ENCODE measurements around the gene MT4. TPM values are rescaled to one million over a fixed set of nuclear protein-coding genes. Genes with fewer than 3 reads are reported as not detected.

The MT4 gene
- total and polyA plus RNA-seq, 7 donors: not detected

- intact Hi-C loops (cut with DNase I): no loop called here
- 3 to 11% (median 9%) methylated on average over 8 of the region's 8 CpGs for WGBS, 3 donors
Measured at GRCh38 chr16:56606476-56607108, 41.7 kb downstream of the MT4 start.

GRCh38 chr16:56607109-56607618 lies 42.3 kb downstream of the MT4 start:
- Histone ChIP-seq H3K27me3 (ENCODE audit: insufficient read depth in 3 of 3, low read length in 2 of 3) (no peaks in the 10 kb centered on the region), H3K36me3 (ENCODE audit: insufficient read depth in 1 of 2, low read depth in 1 of 2) (no peaks in the 10 kb centered on the region), H3K27ac (peak overlapping the region; percentile 99), H3K9me3 (no peaks in the 10 kb centered on the region), H3K4me1 (peaks cover 65% of the 10 kb centered on the region), H3K4me3 (peak overlapping the region; percentile 89)
- WGBS, 3 donors: 2 to 12% (median 12%) methylated on average over 14 of the region's 14 CpGs
- TF ChIP-seq, protein P1, sequence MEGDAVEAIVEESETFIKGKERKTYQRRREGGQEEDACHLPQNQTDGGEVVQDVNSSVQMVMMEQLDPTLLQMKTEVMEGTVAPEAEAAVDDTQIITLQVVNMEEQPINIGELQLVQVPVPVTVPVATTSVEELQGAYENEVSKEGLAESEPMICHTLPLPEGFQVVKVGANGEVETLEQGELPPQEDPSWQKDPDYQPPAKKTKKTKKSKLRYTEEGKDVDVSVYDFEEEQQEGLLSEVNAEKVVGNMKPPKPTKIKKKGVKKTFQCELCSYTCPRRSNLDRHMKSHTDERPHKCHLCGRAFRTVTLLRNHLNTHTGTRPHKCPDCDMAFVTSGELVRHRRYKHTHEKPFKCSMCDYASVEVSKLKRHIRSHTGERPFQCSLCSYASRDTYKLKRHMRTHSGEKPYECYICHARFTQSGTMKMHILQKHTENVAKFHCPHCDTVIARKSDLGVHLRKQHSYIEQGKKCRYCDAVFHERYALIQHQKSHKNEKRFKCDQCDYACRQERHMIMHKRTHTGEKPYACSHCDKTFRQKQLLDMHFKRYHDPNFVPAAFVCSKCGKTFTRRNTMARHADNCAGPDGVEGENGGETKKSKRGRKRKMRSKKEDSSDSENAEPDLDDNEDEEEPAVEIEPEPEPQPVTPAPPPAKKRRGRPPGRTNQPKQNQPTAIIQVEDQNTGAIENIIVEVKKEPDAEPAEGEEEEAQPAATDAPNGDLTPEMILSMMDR (IDR thresholded peaks at IDR 0.05): no peak
- ATAC-seq (peak; percentile 53 to 61 (median 54)), DNase-seq (peak; percentile 92)
- intact Hi-C loops (cut with DNase I): no loop called here

More at GRCh38 chr16:56606476-56607108, 41.7 kb downstream of the MT4 start:
- Histone ChIP-seq H3K9me3 (no peaks in the 10 kb centered on the region), H3K36me3 (ENCODE audit: insufficient read depth in 1 of 2, low read depth in 1 of 2) (no peaks in the 10 kb centered on the region), H3K4me3 (peak overlapping the region; percentile 89), H3K4me1 (peaks cover 59% of the 10 kb centered on the region), H3K27ac (peak overlapping the region; percentile 99), H3K27me3 (ENCODE audit: insufficient read depth in 3 of 3, low read length in 2 of 3) (no peaks in the 10 kb centered on the region)
- DNase-seq (peak; percentile 63 to 77), ATAC-seq (peak; percentile 42 to 59 (median 50))
- TF ChIP-seq, protein P1 (IDR thresholded peaks at IDR 0.05): no peak

DNA sequence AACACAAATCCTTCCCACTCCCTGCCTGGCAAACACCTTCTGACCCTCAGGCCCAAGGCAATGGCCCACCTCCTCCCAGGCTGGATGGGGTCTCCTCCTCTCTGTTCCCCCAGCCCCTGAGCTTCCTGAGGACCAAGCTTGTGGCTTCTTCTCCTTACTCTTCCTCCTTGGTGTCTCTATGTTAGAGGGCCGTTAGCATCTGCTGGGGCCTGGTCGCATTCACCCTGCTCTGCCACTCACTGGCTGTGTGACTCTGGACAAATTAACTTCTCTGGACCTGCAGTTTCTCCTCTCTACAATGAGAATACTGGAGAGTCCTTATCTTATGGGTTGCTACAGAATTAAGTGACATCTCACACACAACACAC lies 42.8 kb downstream of the MT4 start:
- TF ChIP-seq, protein P1 (IDR thresholded peaks at IDR 0.05): no peak
- Histone ChIP-seq H3K27me3 (ENCODE audit: insufficient read depth in 3 of 3, low read length in 2 of 3) (no peaks in the 10 kb centered on the region), H3K4me3 (peak overlapping the region; percentile 89), H3K27ac (peak overlapping the region; percentile 99), H3K36me3 (ENCODE audit: insufficient read depth in 1 of 2, low read depth in 1 of 2) (no peaks in the 10 kb centered on the region), H3K4me1 (peaks cover 65% of the 10 kb centered on the region), H3K9me3 (no peaks in the 10 kb centered on the region)
- intact Hi-C loops (cut with DNase I): loop anchor here in 1 of 2 donors (2.0 kb wide), 1 partner anchor 75 kb away; the partner anchor contains the start of gene MT1X
- 39 to 61% (median 50%) methylated on average over 2 of the region's 2 CpGs for WGBS, 3 donors
- DNase-seq (peak in 1 of 2 donors; percentile 55), ATAC-seq (no peak)

- Histone ChIP-seq H3K4me3 (peak within 1 kb of the TSS; percentile 89), H3K27ac (peak within 1 kb of the TSS; percentile 99), H3K9me3 (no peaks in the 10 kb centered on the region), H3K4me1 (peaks cover 65% of the 10 kb centered on the region), H3K27me3 (ENCODE audit: insufficient read depth in 3 of 3, low read length in 2 of 3) (no peaks in the 10 kb centered on the region), H3K36me3 (ENCODE audit: insufficient read depth in 1 of 2, low read depth in 1 of 2) (no peaks in the 10 kb centered on the region)
- TF ChIP-seq, protein P1 (IDR thresholded peaks at IDR 0.05): no peak
- 3 to 5% (median 3%) methylated on average over 55 to 62 of the region's 62 CpGs for WGBS, 3 donors
- intact Hi-C loops (cut with DNase I): loop anchor here in 1 of 2 donors (2.0 kb wide), 1 partner anchor 75 kb away; the partner anchor contains the start of gene MT1X
- peak; percentile 48 to 66 (median 58) for ATAC-seq
- peak; percentile 97 for DNase-seq
Measured at GRCh38 chr16:56608043-56608875, 43.4 kb downstream of the MT4 start, which contains the start of gene MT2A. MT2A (plus strand) TSS chr16:56608584; CDS start chr16:56608656, 72 bp downstream.

Measured in psoas muscle (tissue), 8 donors.